Stimulated activated naive CD8-positive, alpha-beta T cell treated with anti-CD3 and anti-CD28 coated beads, Interleukin-15, amount 100 ng/mL, for 72 hours (primary cell): ENCODE data around the gene CABP7.

Source experiments
- ATAC-seq: fragments of 150-1000 bp; cut with Tn5 transposase; 2 replicates; pipeline ENCODE4 v1.10.0; 2021; ENCODE audit warnings: mild to moderate bottlenecking, moderate library complexity
- DNase-seq, 2 donors: peaks; one replicate each; pipeline ENCODE4 v3.0.0; 2021 to 2022
- H3K27ac Mint-ChIP-seq, 2 donors: one replicate each; pipeline ENCODE4 v1.8.0; 2022; ENCODE audit warnings: mild to moderate bottlenecking in 2 of 2, mixed read lengths in 2 of 2, moderate library complexity in 2 of 2
- H3K27me3 Mint-ChIP-seq: one replicate; pipeline ENCODE4 v1.8.0; 2022; ENCODE audit warnings: mixed read lengths
- H3K4me1 Mint-ChIP-seq: one replicate; pipeline ENCODE4 v1.8.0; 2022; ENCODE audit warnings: mild to moderate bottlenecking, mixed read lengths
- H3K4me3 Mint-ChIP-seq, 2 donors: one replicate each; pipeline ENCODE4 v1.8.0; 2022; ENCODE audit warnings: mild to moderate bottlenecking in 2 of 2, mixed read lengths in 2 of 2, moderate library complexity in 1 of 2
- H3K9me3 Mint-ChIP-seq, 2 donors: one replicate each; pipeline ENCODE4 v1.8.0; 2022; ENCODE audit warnings: mixed read lengths in 2 of 2

Gene CABP7

DNA sequence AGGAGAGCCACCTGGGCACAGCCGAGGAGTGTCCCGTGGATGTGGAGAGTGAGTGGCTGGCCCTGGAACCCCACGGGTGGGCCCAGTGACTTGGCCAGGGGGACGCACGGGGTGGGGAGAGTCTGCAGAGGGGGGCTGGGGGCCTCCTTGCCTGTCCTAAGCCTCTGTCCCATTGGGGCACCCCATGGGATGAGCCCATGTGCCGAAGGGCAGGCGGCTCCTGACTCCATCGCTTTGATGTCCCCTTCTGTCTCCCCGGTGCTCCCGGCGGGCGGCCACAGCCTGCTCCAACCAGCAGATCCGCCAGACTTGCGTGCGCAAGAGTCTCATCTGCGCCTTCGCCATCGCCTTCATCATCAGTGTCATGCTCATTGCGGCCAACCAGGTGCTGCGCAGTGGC, 9.4 kb downstream of the CABP7 start:
- Mint-ChIP-seq H3K4me1 (no peaks in the 10 kb centered on the region), H3K4me3 (no peak overlapping the region), H3K27ac (no peak overlapping the region), H3K27me3 (peaks cover 16% of the 10 kb centered on the region), H3K9me3 (no peaks in the 10 kb centered on the region)
- DNase-seq: no peak
- ATAC-seq: no peak

GRCh38 chr22:29731058-29731850, 11.5 kb downstream of the CABP7 start:
- H3K27me3 Mint-ChIP-seq: peaks cover 7% of the 10 kb centered on the region
- H3K4me1 Mint-ChIP-seq: no peaks in the 10 kb centered on the region
- DNase-seq: no peak
- H3K4me3 Mint-ChIP-seq: no peak overlapping the region
- no peaks in the 10 kb centered on the region for H3K9me3 Mint-ChIP-seq
- no peak overlapping the region for H3K27ac Mint-ChIP-seq
- ATAC-seq: no peak

DNA sequence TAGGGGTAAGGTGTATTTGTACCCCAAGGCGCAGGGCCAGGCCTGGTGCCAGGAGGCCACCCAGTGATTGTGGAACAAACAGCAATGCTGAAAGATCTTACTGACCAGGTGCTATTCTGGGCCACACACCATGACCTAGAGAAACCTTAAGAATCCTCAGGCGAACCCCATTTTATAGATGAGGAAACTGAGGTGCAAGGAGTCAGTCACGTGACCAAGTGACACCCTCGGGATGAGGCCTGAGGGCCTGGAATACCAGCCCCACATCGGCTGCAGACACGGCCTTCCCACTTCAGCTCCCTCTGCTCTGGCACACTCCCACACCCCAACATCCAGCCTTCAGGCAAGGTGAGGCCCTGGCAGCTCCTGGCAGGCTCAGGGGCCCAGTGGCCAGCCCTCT, 13.1 kb downstream of the CABP7 start:
- H3K4me1 Mint-ChIP-seq: no peaks in the 10 kb centered on the region
- no peak overlapping the region for H3K27ac Mint-ChIP-seq
- H3K9me3 Mint-ChIP-seq: no peaks in the 10 kb centered on the region
- H3K27me3 Mint-ChIP-seq: no peaks in the 10 kb centered on the region
- DNase-seq (no peak), ATAC-seq (no peak)
- no peak overlapping the region for H3K4me3 Mint-ChIP-seq

GRCh38 chr22:29733362-29734201, 13.8 kb downstream of the CABP7 start:
- ATAC-seq: no peak
- DNase-seq: no peak

DNA sequence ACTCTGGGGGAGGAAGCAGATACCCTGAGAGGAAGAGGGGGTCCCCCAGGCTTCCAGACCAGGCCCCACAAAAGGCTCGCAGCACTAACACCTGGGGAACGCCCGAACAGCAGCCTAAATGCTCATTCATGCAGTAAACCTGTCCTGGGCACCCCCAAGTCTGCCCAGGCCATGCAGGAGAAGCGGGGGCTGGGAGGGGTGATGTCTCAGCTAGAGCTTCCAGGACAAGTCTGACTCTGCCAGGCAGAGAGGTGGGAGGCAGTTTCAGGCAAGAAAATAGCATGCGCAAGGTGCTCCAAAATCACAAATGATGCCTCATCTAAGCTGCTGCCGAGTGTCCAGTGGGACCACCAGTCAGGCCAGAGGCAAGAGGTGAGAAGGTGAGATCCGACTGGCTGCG, 14.6 kb downstream of the CABP7 start:
- DNase-seq (no peak), ATAC-seq (no peak)
- Mint-ChIP-seq H3K27ac (no peak overlapping the region), H3K27me3 (no peaks in the 10 kb centered on the region), H3K4me1 (no peaks in the 10 kb centered on the region), H3K4me3 (no peak overlapping the region), H3K9me3 (no peaks in the 10 kb centered on the region)

More at GRCh38 chr22:29733362-29734201, 13.8 kb downstream of the CABP7 start:
- H3K9me3 Mint-ChIP-seq: no peaks in the 10 kb centered on the region
- H3K4me1 Mint-ChIP-seq: no peaks in the 10 kb centered on the region
- H3K27ac Mint-ChIP-seq: peak overlapping the region in 1 of 2 donors; percentile 44
- no peak overlapping the region for H3K4me3 Mint-ChIP-seq
- H3K27me3 Mint-ChIP-seq: no peaks in the 10 kb centered on the region

DNA sequence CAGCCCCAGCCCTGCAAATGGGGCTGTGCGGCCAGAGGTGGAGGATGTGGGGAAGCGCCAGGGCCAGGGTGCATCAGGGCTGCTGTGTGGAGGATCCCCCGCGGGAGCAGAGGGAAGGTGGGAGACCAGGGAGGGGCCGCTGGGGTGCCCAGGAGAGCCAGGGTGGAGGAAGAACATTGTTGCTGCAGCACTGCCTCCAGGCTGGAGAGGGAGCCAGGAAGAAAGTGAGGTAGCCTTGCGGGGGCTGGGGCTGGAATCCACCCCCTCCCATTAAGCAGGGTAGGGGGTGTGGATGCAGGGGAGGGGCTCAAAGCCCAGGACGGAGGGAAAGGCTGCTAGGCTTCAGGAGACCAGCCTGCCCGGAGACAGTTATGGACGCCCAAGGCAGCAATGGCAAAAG, 15.0 kb downstream of the CABP7 start:
- H3K4me3 Mint-ChIP-seq: no peak overlapping the region
- H3K27me3 Mint-ChIP-seq: no peaks in the 10 kb centered on the region
- no peak overlapping the region for H3K27ac Mint-ChIP-seq
- ATAC-seq: no peak
- H3K4me1 Mint-ChIP-seq: no peaks in the 10 kb centered on the region
- no peak for DNase-seq
- no peaks in the 10 kb centered on the region for H3K9me3 Mint-ChIP-seq

DNA sequence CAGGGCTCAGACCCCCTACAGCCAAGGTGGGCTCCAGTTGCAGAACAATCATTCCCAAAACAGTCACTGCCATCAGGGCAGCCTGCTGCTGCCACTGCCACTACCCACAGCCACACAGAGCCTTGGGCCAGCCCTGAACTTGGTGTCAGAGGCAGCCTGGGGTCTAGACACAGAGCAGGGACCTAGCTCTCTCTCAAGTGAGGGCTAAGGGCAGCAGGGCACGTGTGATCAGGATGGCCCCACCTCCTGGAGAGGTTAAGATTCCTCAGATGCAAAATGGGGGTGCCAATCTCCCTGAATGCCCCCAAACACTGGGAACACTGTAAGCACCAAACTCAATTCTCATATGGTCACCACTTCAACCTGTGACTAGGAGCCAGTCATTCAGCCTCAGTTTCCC, 15.6 kb downstream of the CABP7 start:
- H3K27ac Mint-ChIP-seq: no peak overlapping the region
- H3K9me3 Mint-ChIP-seq: no peaks in the 10 kb centered on the region

GRCh38 chr22:29737251-29738117, 17.7 kb downstream of the CABP7 start:
- Mint-ChIP-seq H3K27ac (no peak overlapping the region), H3K4me1 (peaks cover 5% of the 10 kb centered on the region), H3K27me3 (no peaks in the 10 kb centered on the region), H3K4me3 (no peak overlapping the region), H3K9me3 (no peaks in the 10 kb centered on the region)
- DNase-seq (no peak), ATAC-seq (no peak)

More for the DNA sequence above, 15.6 kb downstream of the CABP7 start:
- Mint-ChIP-seq H3K27me3 (no peaks in the 10 kb centered on the region), H3K4me1 (no peaks in the 10 kb centered on the region), H3K4me3 (no peak overlapping the region)
- no peak for ATAC-seq
- DNase-seq: no peak

- H3K9me3 Mint-ChIP-seq: no peaks in the 10 kb centered on the region
- no peaks in the 10 kb centered on the region for H3K27me3 Mint-ChIP-seq
- no peak overlapping the region for H3K27ac Mint-ChIP-seq
- DNase-seq (no peak), ATAC-seq (no peak)
- H3K4me1 Mint-ChIP-seq: peaks cover 6% of the 10 kb centered on the region
- no peak overlapping the region for H3K4me3 Mint-ChIP-seq
Observed at GRCh38 chr22:29738118-29738815, 18.5 kb downstream of the CABP7 start.

- DNase-seq (no peak), ATAC-seq (no peak)
- no peaks in the 10 kb centered on the region for H3K9me3 Mint-ChIP-seq
- H3K4me1 Mint-ChIP-seq: peaks cover 6% of the 10 kb centered on the region
- no peak overlapping the region for H3K4me3 Mint-ChIP-seq
- H3K27me3 Mint-ChIP-seq: no peaks in the 10 kb centered on the region
- no peak overlapping the region for H3K27ac Mint-ChIP-seq
Observed at GRCh38 chr22:29739346-29739875, 19.6 kb downstream of the CABP7 start.

DNA sequence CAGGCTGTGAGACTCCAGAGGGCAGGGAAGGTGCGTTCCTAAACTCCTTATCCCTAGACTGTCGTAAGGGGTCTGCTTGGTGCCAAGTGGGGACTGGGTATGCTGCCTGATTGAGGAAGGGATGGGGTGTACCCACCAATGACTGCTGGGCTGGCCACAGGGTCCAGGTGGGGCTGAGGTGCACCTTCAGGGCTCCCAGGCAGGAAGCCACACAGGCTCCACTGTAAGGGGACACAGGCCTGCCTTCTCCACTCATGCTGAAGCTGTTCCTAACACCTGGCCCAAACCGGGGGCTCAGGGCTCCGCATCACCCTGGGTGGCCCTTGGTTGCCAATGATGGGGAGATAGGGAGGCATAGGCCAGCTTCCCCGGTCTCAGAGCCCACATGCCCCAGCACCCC, 20.4 kb downstream of the CABP7 start:
- Mint-ChIP-seq H3K9me3 (no peaks in the 10 kb centered on the region), H3K27ac (peak overlapping the region in 1 of 2 donors; percentile 83), H3K4me3 (no peak overlapping the region), H3K4me1 (peaks cover 6% of the 10 kb centered on the region), H3K27me3 (no peaks in the 10 kb centered on the region)
- DNase-seq (no peak), ATAC-seq (no peak)

DNA sequence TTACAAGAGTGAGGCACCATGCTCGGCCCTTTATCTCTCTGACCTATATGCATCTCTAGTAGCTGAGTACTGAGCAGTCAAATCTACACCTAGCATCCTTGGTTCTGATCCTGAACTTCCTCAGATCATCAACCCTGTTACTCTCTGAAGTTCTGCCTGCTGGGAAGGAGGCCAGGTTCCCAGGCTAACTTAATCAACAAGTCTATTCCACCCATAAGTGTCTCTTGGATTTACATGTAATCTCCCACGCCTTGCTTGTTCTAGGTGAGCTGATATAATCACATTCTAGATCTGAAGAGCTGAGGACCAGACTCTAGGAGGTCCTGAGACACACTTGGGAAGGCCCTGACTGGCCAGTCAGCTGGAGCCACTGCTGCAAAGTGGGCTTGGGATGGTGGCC, 22.1 kb downstream of the CABP7 start:
- Mint-ChIP-seq H3K4me1 (peaks cover 6% of the 10 kb centered on the region), H3K4me3 (no peak overlapping the region), H3K27me3 (no peaks in the 10 kb centered on the region), H3K27ac (no peak overlapping the region), H3K9me3 (no peaks in the 10 kb centered on the region)
- DNase-seq: no peak
- no peak for ATAC-seq

DNA sequence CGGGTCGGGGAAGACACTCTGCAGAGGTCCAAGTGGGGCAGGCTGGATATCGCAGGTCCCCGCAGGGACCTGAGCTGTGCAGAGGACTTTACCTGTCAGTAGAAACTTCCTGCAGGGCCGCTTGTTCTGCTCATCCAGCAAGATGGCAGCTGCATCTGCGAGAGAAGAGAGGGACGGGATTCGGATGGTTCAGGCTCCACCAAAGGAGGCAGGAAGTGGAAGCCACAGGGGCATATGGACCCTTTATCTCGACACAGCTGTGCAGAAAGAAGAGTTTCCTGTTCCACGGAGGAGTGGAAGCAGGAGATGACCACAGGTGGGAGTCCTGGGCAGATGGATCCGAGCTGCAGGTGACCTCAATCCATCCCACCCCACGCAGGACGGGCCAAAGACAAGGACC, 22.5 kb downstream of the CABP7 start:
- H3K27ac Mint-ChIP-seq: no peak overlapping the region
- H3K4me1 Mint-ChIP-seq: peaks cover 6% of the 10 kb centered on the region
- no peaks in the 10 kb centered on the region for H3K9me3 Mint-ChIP-seq
- H3K27me3 Mint-ChIP-seq: no peaks in the 10 kb centered on the region
- ATAC-seq (no peak), DNase-seq (no peak)
- H3K4me3 Mint-ChIP-seq: no peak overlapping the region

GRCh38 chr22:29744902-29745301, 25.1 kb downstream of the CABP7 start:
- H3K4me1 Mint-ChIP-seq: peaks cover 6% of the 10 kb centered on the region
- DNase-seq (no peak), ATAC-seq (no peak)
- H3K4me3 Mint-ChIP-seq: no peak overlapping the region
- H3K9me3 Mint-ChIP-seq: no peaks in the 10 kb centered on the region
- H3K27me3 Mint-ChIP-seq: no peaks in the 10 kb centered on the region
- H3K27ac Mint-ChIP-seq: no peak overlapping the region

GRCh38 chr22:29747832-29748231, 28.0 kb downstream of the CABP7 start:
- no peaks in the 10 kb centered on the region for H3K27me3 Mint-ChIP-seq
- H3K4me3 Mint-ChIP-seq: no peak overlapping the region
- H3K27ac Mint-ChIP-seq: peak overlapping the region; percentile 21 to 91
- H3K9me3 Mint-ChIP-seq: no peaks in the 10 kb centered on the region
- ATAC-seq (no peak), DNase-seq (no peak)
- peaks cover 20% of the 10 kb centered on the region for H3K4me1 Mint-ChIP-seq
